ENCODE data around the gene CHMP4A. TPM values are rescaled to one million over a fixed set of nuclear protein-coding genes. Genes with fewer than 3 reads are reported as not detected.

Gene CHMP4A
- total RNA-seq, 1 donor from 2014 or later: 58.7 TPM

Other genes with a start within 250 kb of the CHMP4A start
- gene DHRS4L2, start 224.6 kb downstream of the CHMP4A start, total RNA-seq: 18.9 TPM
- gene CARMIL3, start 161.5 kb downstream of the CHMP4A start, total RNA-seq: 0.61 TPM
- not detected for gene CPNE6, start 141.9 kb downstream of the CHMP4A start, total RNA-seq
- gene PCK2, start 119.2 kb downstream of the CHMP4A start, total RNA-seq: 39.1 TPM
- gene DCAF11, start 98.7 kb downstream of the CHMP4A start, total RNA-seq: 31.7 TPM
- gene NRL, start 98.5 kb downstream of the CHMP4A start, total RNA-seq: 1.6 TPM
- gene FITM1, start 82.8 kb downstream of the CHMP4A start, total RNA-seq: 0.58 TPM
- 121 TPM for gene PSME1, start 77.3 kb downstream of the CHMP4A start, total RNA-seq
- gene EMC9, start 71.9 kb downstream of the CHMP4A start, total RNA-seq: 15.5 TPM
- 113 TPM for gene PSME2, start 66.9 kb downstream of the CHMP4A start, total RNA-seq
- gene RNF31, start 66.0 kb downstream of the CHMP4A start, total RNA-seq: 60.0 TPM
- 102 TPM for gene IRF9, start 52.2 kb downstream of the CHMP4A start, total RNA-seq
- gene REC8, start 41.4 kb downstream of the CHMP4A start, total RNA-seq: 31.5 TPM
- 46.3 TPM for gene IPO4, start 24.7 kb downstream of the CHMP4A start, total RNA-seq
- 51.0 TPM for gene TM9SF1, start 18.0 kb downstream of the CHMP4A start, total RNA-seq
- gene TSSK4, start 7.8 kb downstream of the CHMP4A start, total RNA-seq: not detected
- 10.3 TPM for gene MDP1, start 2.6 kb upstream of the CHMP4A start, total RNA-seq
- gene NEDD8, start 18.9 kb upstream of the CHMP4A start, total RNA-seq: 169 TPM
- gene GMPR2, start 19.4 kb upstream of the CHMP4A start, total RNA-seq: 46.5 TPM
- 73.3 TPM for gene TINF2, start 29.1 kb upstream of the CHMP4A start, total RNA-seq
- 0.77 TPM for gene TGM1, start 49.7 kb upstream of the CHMP4A start, total RNA-seq
- gene RABGGTA, start 58.1 kb upstream of the CHMP4A start, total RNA-seq: 17.0 TPM
- gene DHRS1, start 86.3 kb upstream of the CHMP4A start, total RNA-seq: 19.0 TPM
- gene NOP9, start 86.4 kb upstream of the CHMP4A start, total RNA-seq: 23.4 TPM
- gene CIDEB, start 94.5 kb upstream of the CHMP4A start, total RNA-seq: 19.1 TPM
- gene LTB4R2, start 96.7 kb upstream of the CHMP4A start, total RNA-seq: 7.2 TPM
- 11.9 TPM for gene LTB4R, start 98.0 kb upstream of the CHMP4A start, total RNA-seq
- gene ADCY4, start 121.6 kb upstream of the CHMP4A start, total RNA-seq: 59.6 TPM
- 12.7 TPM for gene RIPK3, start 126.5 kb upstream of the CHMP4A start, total RNA-seq
- gene NFATC4, start 154.7 kb upstream of the CHMP4A start, total RNA-seq: 41.3 TPM
- gene NYNRIN, start 185.5 kb upstream of the CHMP4A start, total RNA-seq: 11.7 TPM
- gene CBLN3, start 216.2 kb upstream of the CHMP4A start, total RNA-seq: 5.0 TPM
- 41.4 TPM for gene KHNYN, start 216.5 kb upstream of the CHMP4A start, total RNA-seq
- gene SDR39U1, start 229.3 kb upstream of the CHMP4A start, total RNA-seq: 50.1 TPM

All from mesenteric fat pad (tissue), 1 donor.